DOHH2 (cell line): ENCODE data around the gene CYP1B1.

ENCODE experiments used
- H3F3A ChIP-seq: fragments of 200-600 bp; sonication (generic), shearing (Covaris generic); 2 replicates; pipeline ENCODE4 v1.6.0; 2016; ENCODE audit warnings: antibody characterized with exemption, mild to moderate bottlenecking; ENCODE audit not compliant: control insufficient read depth, insufficient read depth
- H3K27ac ChIP-seq: fragments of 200-600 bp; sonication (generic); 2 replicates; pipeline ENCODE4 v1.5.1; 2014; ENCODE audit warnings: low read depth, mild to moderate bottlenecking, low read length, moderate library complexity
- H3K27me3 ChIP-seq: fragments of 200-600 bp; sonication (generic); 2 replicates; pipeline ENCODE4 v1.6.1; 2014; ENCODE audit warnings: mild to moderate bottlenecking, low read length, mixed read lengths; ENCODE audit not compliant: control insufficient read depth
- H3K36me3 ChIP-seq: fragments of 200-600 bp; sonication (generic); 2 replicates; pipeline ENCODE4 v1.6.1; 2014; ENCODE audit warnings: mild to moderate bottlenecking, low read length, moderate library complexity, mixed read lengths; ENCODE audit not compliant: control insufficient read depth
- H3K4me1 ChIP-seq: fragments of 200-600 bp; sonication (generic); 2 replicates; pipeline ENCODE4 v1.6.1; 2014; ENCODE audit warnings: mild to moderate bottlenecking, low read length, mixed read lengths; ENCODE audit not compliant: control insufficient read depth
- H3K4me2 ChIP-seq: fragments of 200-600 bp; sonication (generic); 2 replicates; pipeline ENCODE4 v1.6.0; 2014; ENCODE audit warnings: mild to moderate bottlenecking, low read length, moderate library complexity
- H3K4me3 ChIP-seq: fragments of 200-600 bp; sonication (generic); 2 replicates; pipeline ENCODE4 v1.5.1; 2014; ENCODE audit warnings: mild to moderate bottlenecking, low read length, mixed read lengths
- H3K79me2 ChIP-seq: fragments of 200-600 bp; sonication (generic); 2 replicates; pipeline ENCODE4 v1.6.1; 2014; ENCODE audit warnings: mild to moderate bottlenecking, low read length, mixed read lengths; ENCODE audit not compliant: control insufficient read depth
- H3K9me2 ChIP-seq: fragments of 200-600 bp; sonication (generic); replicated peaks from 2 replicates; pipeline ENCODE4 v1.6.1; 2014; ENCODE audit warnings: mild to moderate bottlenecking, low read length, mixed read lengths; ENCODE audit not compliant: control insufficient read depth
- H3K9me3 ChIP-seq: fragments of 200-600 bp; sonication (generic); 2 replicates; pipeline ENCODE4 v1.6.1; 2014; ENCODE audit warnings: antibody characterized with exemption, low read length, mixed read lengths; ENCODE audit not compliant: control insufficient read depth, insufficient read depth
- H4K20me1 ChIP-seq: fragments of 200-600 bp; sonication (generic); 2 replicates; pipeline ENCODE4 v1.6.0; 2014; ENCODE audit warnings: low read depth, mild to moderate bottlenecking, antibody characterized with exemption, low read length, moderate library complexity; ENCODE audit not compliant: control insufficient read depth, insufficient read depth
- CTCF ChIP-seq: fragments of 200-600 bp; sonication (generic); IDR thresholded peaks from one replicate; pipeline ENCODE4 v1.5.1; 2014; ENCODE audit warnings: antibody characterized with exemption, mild to moderate bottlenecking, low read depth, low read length; ENCODE audit not compliant: poor library complexity, severe bottlenecking
- EZH2phosphoT487 ChIP-seq: fragments of 200-600 bp; sonication (generic); IDR thresholded peaks from 2 replicates; pipeline ENCODE4 v1.6.1; 2017; ENCODE audit warnings: borderline replicate concordance, mild to moderate bottlenecking, antibody characterized with exemption, low read length, moderate library complexity, mixed read lengths

Gene CYP1B1

GRCh38 chr2:38030635-38031355 is 45.2 kb downstream of the CYP1B1 start:
- Histone ChIP-seq H3K4me3 (no peak overlapping the region), H3K9me2 (no peaks in the 10 kb centered on the region), H3K9me3 (no peaks in the 10 kb centered on the region), H3K27ac (no peak overlapping the region), H3F3A (no peaks in the 10 kb centered on the region), H4K20me1 (no peaks in the 10 kb centered on the region), H3K27me3 (peaks cover 16% of the 10 kb centered on the region), H3K79me2 (no peaks in the 10 kb centered on the region), H3K4me2 (no peak overlapping the region), H3K4me1 (no peaks in the 10 kb centered on the region), H3K36me3 (no peaks in the 10 kb centered on the region)
- TF ChIP-seq EZH2phosphoT487 (no peak), CTCF (no peak)

- H3K27me3 ChIP-seq: peaks cover 11% of the 10 kb centered on the region
Measured at GRCh38 chr2:38029512-38029911, 46.4 kb downstream of the CYP1B1 start.

GRCh38 chr2:38028829-38029228 is 47.1 kb downstream of the CYP1B1 start:
- Histone ChIP-seq H3K9me3 (no peaks in the 10 kb centered on the region), H3K27me3 (peaks cover 7% of the 10 kb centered on the region), H3K27ac (no peak overlapping the region), H3K4me3 (no peak overlapping the region), H4K20me1 (no peaks in the 10 kb centered on the region), H3K79me2 (no peaks in the 10 kb centered on the region), H3K4me1 (no peaks in the 10 kb centered on the region), H3F3A (no peaks in the 10 kb centered on the region), H3K9me2 (no peaks in the 10 kb centered on the region), H3K4me2 (no peak overlapping the region), H3K36me3 (no peaks in the 10 kb centered on the region)
- TF ChIP-seq EZH2phosphoT487 (no peak), CTCF (no peak)

More at GRCh38 chr2:38029512-38029911, 46.4 kb downstream of the CYP1B1 start:
- Histone ChIP-seq H3K4me1 (no peaks in the 10 kb centered on the region), H3K36me3 (no peaks in the 10 kb centered on the region), H3F3A (no peaks in the 10 kb centered on the region), H3K9me3 (no peaks in the 10 kb centered on the region), H3K9me2 (no peaks in the 10 kb centered on the region), H3K79me2 (no peaks in the 10 kb centered on the region), H3K27ac (no peak overlapping the region), H3K4me2 (no peak overlapping the region), H3K4me3 (no peak overlapping the region), H4K20me1 (no peaks in the 10 kb centered on the region)
- TF ChIP-seq CTCF (no peak), EZH2phosphoT487 (no peak)

GRCh38 chr2:38026846-38027245 is 49.1 kb downstream of the CYP1B1 start:
- no peaks in the 10 kb centered on the region for H3F3A ChIP-seq
- no peaks in the 10 kb centered on the region for H3K79me2 ChIP-seq
- no peaks in the 10 kb centered on the region for H3K9me2 ChIP-seq
- no peaks in the 10 kb centered on the region for H3K9me3 ChIP-seq
- H3K36me3 ChIP-seq: no peaks in the 10 kb centered on the region
- H3K4me3 ChIP-seq: no peak overlapping the region
- no peak overlapping the region for H3K27ac ChIP-seq
- TF ChIP-seq EZH2phosphoT487 (no peak), CTCF (no peak)
- peaks cover 4% of the 10 kb centered on the region for H3K27me3 ChIP-seq
- no peaks in the 10 kb centered on the region for H3K4me1 ChIP-seq
- H3K4me2 ChIP-seq: no peak overlapping the region
- no peaks in the 10 kb centered on the region for H4K20me1 ChIP-seq
